HCT116 (cell line): ENCODE results near the gene GRB10.

Source experiments
- JUND ChIP-seq: IDR thresholded peaks from 2 replicates; pipeline ENCODE4 v1.6.1; 2012
- TF ChIP-seq, protein P1 (sequence below), 3 experiments: fragments of 200-600 bp in 1 of 3; sonication (generic) in 1 of 3; IDR thresholded peaks in 2 of 3; conservative IDR thresholded peaks in 1 of 3; 2 replicates each; pipeline ENCODE4 v1.5.1; 2012 to 2017; ENCODE audit warnings: low read depth in 2 of 3, low read length in 2 of 3, antibody characterized with exemption in 1 of 3, borderline replicate concordance in 1 of 3, control low read depth in 1 of 3, mild to moderate bottlenecking in 1 of 3, mixed read lengths in 1 of 3, mixed run types in 1 of 3, moderate library complexity in 1 of 3; ENCODE audit not compliant: insufficient read depth in 1 of 3

DNA sequence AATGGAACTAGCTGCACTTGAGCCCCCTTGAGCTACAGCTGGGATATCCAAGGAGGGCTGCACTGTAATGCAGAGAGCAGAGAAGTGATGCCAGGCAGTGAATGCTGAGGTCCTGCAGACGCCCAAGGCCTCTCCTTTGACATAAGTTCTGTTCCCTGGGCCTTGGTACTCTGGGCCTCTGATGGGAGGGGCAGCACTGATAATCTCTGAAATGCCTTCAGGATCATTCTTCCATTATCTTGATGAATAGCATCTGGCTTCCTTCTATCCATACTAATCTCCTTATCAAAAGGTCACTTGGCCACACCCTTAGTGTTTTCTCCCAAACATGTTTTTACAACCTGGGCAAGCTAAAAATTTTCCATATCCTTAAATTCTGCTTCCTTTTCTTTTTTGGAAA is 6.9 kb downstream of the GRB10 start:
- no peak for TF ChIP-seq JUND
- TF ChIP-seq, protein P1, sequence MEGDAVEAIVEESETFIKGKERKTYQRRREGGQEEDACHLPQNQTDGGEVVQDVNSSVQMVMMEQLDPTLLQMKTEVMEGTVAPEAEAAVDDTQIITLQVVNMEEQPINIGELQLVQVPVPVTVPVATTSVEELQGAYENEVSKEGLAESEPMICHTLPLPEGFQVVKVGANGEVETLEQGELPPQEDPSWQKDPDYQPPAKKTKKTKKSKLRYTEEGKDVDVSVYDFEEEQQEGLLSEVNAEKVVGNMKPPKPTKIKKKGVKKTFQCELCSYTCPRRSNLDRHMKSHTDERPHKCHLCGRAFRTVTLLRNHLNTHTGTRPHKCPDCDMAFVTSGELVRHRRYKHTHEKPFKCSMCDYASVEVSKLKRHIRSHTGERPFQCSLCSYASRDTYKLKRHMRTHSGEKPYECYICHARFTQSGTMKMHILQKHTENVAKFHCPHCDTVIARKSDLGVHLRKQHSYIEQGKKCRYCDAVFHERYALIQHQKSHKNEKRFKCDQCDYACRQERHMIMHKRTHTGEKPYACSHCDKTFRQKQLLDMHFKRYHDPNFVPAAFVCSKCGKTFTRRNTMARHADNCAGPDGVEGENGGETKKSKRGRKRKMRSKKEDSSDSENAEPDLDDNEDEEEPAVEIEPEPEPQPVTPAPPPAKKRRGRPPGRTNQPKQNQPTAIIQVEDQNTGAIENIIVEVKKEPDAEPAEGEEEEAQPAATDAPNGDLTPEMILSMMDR (IDR thresholded peaks at IDR 0.05 in 2 of 3, conservative IDR thresholded peaks at IDR 0.05 in 1 of 3; ENCODE audit: borderline replicate concordance in 1 of 3, insufficient read depth in 1 of 3, low read depth in 2 of 3, low read length in 2 of 3) = no peak
